Ishikawa (cell line): ENCODE data around the gene JPH2.

ENCODE experiments used
- CEBPB ChIP-seq: IDR thresholded peaks from 2 replicates; pipeline ENCODE4 v1.6.1; 2012
- CREB1 ChIP-seq: IDR thresholded peaks from 2 replicates; pipeline ENCODE4 v1.6.1; 2012; ENCODE audit warnings: low read depth
- EGR1 ChIP-seq: IDR thresholded peaks from 2 replicates; pipeline ENCODE4 v1.6.1; 2012
- EP300 ChIP-seq: IDR thresholded peaks from 2 replicates; pipeline ENCODE4 v1.6.1; 2012; ENCODE audit warnings: borderline replicate concordance
- FOXM1 ChIP-seq: IDR thresholded peaks from 2 replicates; pipeline ENCODE4 v1.6.1; 2012; ENCODE audit warnings: low read depth, borderline replicate concordance
- MAX ChIP-seq: IDR thresholded peaks from 2 replicates; pipeline ENCODE4 v1.6.1; 2012
- NFIC ChIP-seq: IDR thresholded peaks from 2 replicates; pipeline ENCODE4 v1.6.1; 2012
- RAD21 ChIP-seq: IDR thresholded peaks from 2 replicates; pipeline ENCODE4 v1.6.1; 2012; ENCODE audit warnings: low read depth
- TAF1 ChIP-seq: IDR thresholded peaks from 2 replicates; pipeline ENCODE4 v1.6.1; 2012; ENCODE audit warnings: low read depth, mild to moderate bottlenecking
- TCF12 ChIP-seq: IDR thresholded peaks from 2 replicates; pipeline ENCODE4 v1.6.1; 2012; ENCODE audit warnings: low read depth
- TEAD4 ChIP-seq: IDR thresholded peaks from 2 replicates; pipeline ENCODE4 v1.6.1; 2012
- USF1 ChIP-seq: IDR thresholded peaks from 2 replicates; pipeline ENCODE4 v1.6.1; 2012
- YY1 ChIP-seq: IDR thresholded peaks from 2 replicates; pipeline ENCODE4 v1.6.1; 2012; ENCODE audit warnings: low read depth
- ZBTB7A ChIP-seq: IDR thresholded peaks from 2 replicates; pipeline ENCODE4 v1.6.1; 2012; ENCODE audit warnings: low read depth
- TF ChIP-seq, protein P1 (sequence below): IDR thresholded peaks from 2 replicates; pipeline ENCODE4 v1.6.1; 2012; ENCODE audit warnings: low read depth, mild to moderate bottlenecking

Gene JPH2

GRCh38 chr20:44087857-44088120 is 99.2 kb downstream of the JPH2 start:
- TF ChIP-seq ZBTB7A (no peak), NFIC (no peak), FOXM1 (no peak), CEBPB (no peak), MAX (no peak), TEAD4 (no peak), TAF1 (no peak), RAD21 (no peak), TCF12 (no peak), EGR1 (no peak)
- TF ChIP-seq, protein P1, sequence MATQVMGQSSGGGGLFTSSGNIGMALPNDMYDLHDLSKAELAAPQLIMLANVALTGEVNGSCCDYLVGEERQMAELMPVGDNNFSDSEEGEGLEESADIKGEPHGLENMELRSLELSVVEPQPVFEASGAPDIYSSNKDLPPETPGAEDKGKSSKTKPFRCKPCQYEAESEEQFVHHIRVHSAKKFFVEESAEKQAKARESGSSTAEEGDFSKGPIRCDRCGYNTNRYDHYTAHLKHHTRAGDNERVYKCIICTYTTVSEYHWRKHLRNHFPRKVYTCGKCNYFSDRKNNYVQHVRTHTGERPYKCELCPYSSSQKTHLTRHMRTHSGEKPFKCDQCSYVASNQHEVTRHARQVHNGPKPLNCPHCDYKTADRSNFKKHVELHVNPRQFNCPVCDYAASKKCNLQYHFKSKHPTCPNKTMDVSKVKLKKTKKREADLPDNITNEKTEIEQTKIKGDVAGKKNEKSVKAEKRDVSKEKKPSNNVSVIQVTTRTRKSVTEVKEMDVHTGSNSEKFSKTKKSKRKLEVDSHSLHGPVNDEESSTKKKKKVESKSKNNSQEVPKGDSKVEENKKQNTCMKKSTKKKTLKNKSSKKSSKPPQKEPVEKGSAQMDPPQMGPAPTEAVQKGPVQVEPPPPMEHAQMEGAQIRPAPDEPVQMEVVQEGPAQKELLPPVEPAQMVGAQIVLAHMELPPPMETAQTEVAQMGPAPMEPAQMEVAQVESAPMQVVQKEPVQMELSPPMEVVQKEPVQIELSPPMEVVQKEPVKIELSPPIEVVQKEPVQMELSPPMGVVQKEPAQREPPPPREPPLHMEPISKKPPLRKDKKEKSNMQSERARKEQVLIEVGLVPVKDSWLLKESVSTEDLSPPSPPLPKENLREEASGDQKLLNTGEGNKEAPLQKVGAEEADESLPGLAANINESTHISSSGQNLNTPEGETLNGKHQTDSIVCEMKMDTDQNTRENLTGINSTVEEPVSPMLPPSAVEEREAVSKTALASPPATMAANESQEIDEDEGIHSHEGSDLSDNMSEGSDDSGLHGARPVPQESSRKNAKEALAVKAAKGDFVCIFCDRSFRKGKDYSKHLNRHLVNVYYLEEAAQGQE: no peak

GRCh38 chr20:44087051-44087856 is 99.7 kb downstream of the JPH2 start:
- TF ChIP-seq YY1: no peak
- no peak for TF ChIP-seq EP300
- TF ChIP-seq TCF12: no peak
- TF ChIP-seq, protein P1: no peak
- no peak for TF ChIP-seq CEBPB
- TF ChIP-seq USF1: no peak
- TF ChIP-seq MAX: no peak
- no peak for TF ChIP-seq ZBTB7A
- TF ChIP-seq NFIC: no peak
- no peak for TF ChIP-seq TAF1
- no peak for TF ChIP-seq RAD21
- no peak for TF ChIP-seq EGR1
- TF ChIP-seq CREB1: no peak
- TF ChIP-seq TEAD4: no peak
- TF ChIP-seq FOXM1: no peak

- TF ChIP-seq CREB1: no peak
- no peak for TF ChIP-seq RAD21
- no peak for TF ChIP-seq FOXM1
- TF ChIP-seq EP300: no peak
- TF ChIP-seq EGR1: no peak
- TF ChIP-seq YY1: no peak
- TF ChIP-seq USF1: no peak
- TF ChIP-seq CEBPB: no peak
- no peak for TF ChIP-seq TAF1
Measured at GRCh38 chr20:44085616-44086434, 101.2 kb downstream of the JPH2 start.

GRCh38 chr20:44084891-44085290 is 102.1 kb downstream of the JPH2 start:
- TF ChIP-seq EP300 (no peak), YY1 (no peak), TCF12 (no peak)

GRCh38 chr20:44084439-44084838 is 102.5 kb downstream of the JPH2 start:
- TF ChIP-seq NFIC: no peak
- TF ChIP-seq, protein P1: no peak
- TF ChIP-seq EGR1: no peak
- TF ChIP-seq TEAD4: no peak
- TF ChIP-seq MAX: no peak
- TF ChIP-seq FOXM1: no peak
- TF ChIP-seq TAF1: no peak
- TF ChIP-seq CEBPB: no peak
- TF ChIP-seq TCF12: no peak
- TF ChIP-seq EP300: no peak
- TF ChIP-seq CREB1: no peak
- no peak for TF ChIP-seq USF1
- no peak for TF ChIP-seq RAD21
- TF ChIP-seq YY1: no peak
- no peak for TF ChIP-seq ZBTB7A
